Loucy (cell line): ENCODE measurements around the gene PRLR.

Experiments used
- CTCF ChIP-seq: fragments of 200-600 bp; sonication (generic); conservative IDR thresholded peaks from 2 replicates; pipeline ENCODE4 v1.5.1; 2014; ENCODE audit warnings: mild to moderate bottlenecking, antibody characterized with exemption, low read length
- EZH2phosphoT487 ChIP-seq: fragments of 200-600 bp; IDR thresholded peaks from 2 replicates; pipeline ENCODE4 v1.6.1; 2018; ENCODE audit warnings: antibody characterized with exemption, mild to moderate bottlenecking, moderate library complexity, borderline replicate concordance

GRCh38 chr5:35198075-35198474, 32.2 kb downstream of the PRLR start:
- TF ChIP-seq CTCF (no peak), EZH2phosphoT487 (no peak)
